HG02884 (cell line): ENCODE results near the gene BCAN.

ENCODE experiments used
- ATAC-seq: cut with Tn5 transposase; IDR thresholded peaks from one replicate; pipeline ENCODE4 v1.9.1; 2021; ENCODE audit warnings: mild to moderate bottlenecking, moderate library complexity; ENCODE audit not compliant: unreplicated experiment

Gene BCAN

GRCh38 chr1:156675210-156676113, 33.5 kb downstream of the BCAN start:
- no peak for ATAC-seq

GRCh38 chr1:156676114-156676819, 34.4 kb downstream of the BCAN start:
- ATAC-seq, result no peak

- no peak for ATAC-seq
Measured at GRCh38 chr1:156676820-156677615, 35.1 kb downstream of the BCAN start, which contains the start of gene NES. Gene NES (minus strand): TSS chr1:156677407. CDS start chr1:156677264, 143 bp downstream.

- no peak for ATAC-seq
Measured at GRCh38 chr1:156677616-156678596, 36.0 kb downstream of the BCAN start.

GRCh38 chr1:156680056-156680455, 38.1 kb downstream of the BCAN start:
- ATAC-seq, result no peak

- ATAC-seq, result no peak
Measured at GRCh38 chr1:156681196-156681960, 39.5 kb downstream of the BCAN start.

- ATAC-seq, result no peak
Measured at GRCh38 chr1:156682166-156682890, 40.4 kb downstream of the BCAN start.

GRCh38 chr1:156684227-156684782, 42.4 kb downstream of the BCAN start:
- ATAC-seq, result no peak

- no peak for ATAC-seq
Measured at GRCh38 chr1:156689035-156689952, 47.4 kb downstream of the BCAN start.

- no peak for ATAC-seq
Measured at GRCh38 chr1:156689953-156690674, 48.2 kb downstream of the BCAN start.

- ATAC-seq, result no peak
Measured at GRCh38 chr1:156690675-156691036, 48.7 kb downstream of the BCAN start.

GRCh38 chr1:156691191-156691590, 49.3 kb downstream of the BCAN start:
- no peak for ATAC-seq

GRCh38 chr1:156691665-156692440, 49.9 kb downstream of the BCAN start:
- no peak for ATAC-seq

- ATAC-seq, result no peak
Measured at GRCh38 chr1:156692441-156692924, 50.6 kb downstream of the BCAN start.

- ATAC-seq, result no peak
Measured at GRCh38 chr1:156692925-156693847, 51.3 kb downstream of the BCAN start.
